HG02840 (cell line): ENCODE measurements around the gene CACNA1G.

ENCODE experiments used
- ATAC-seq: cut with Tn5 transposase; IDR thresholded peaks from one replicate; pipeline ENCODE4 v1.9.1; 2021; ENCODE audit warnings: mild to moderate bottlenecking, moderate library complexity, moderate number of reproducible peaks; ENCODE audit not compliant: unreplicated experiment, low FRiP score

CACNA1G gene

GRCh38 chr17:50627782-50628601 is 67.5 kb downstream of the CACNA1G start:
- ATAC-seq: no peak

GRCh38 chr17:50629902-50630301 is 69.4 kb downstream of the CACNA1G start:
- no peak for ATAC-seq

- no peak for ATAC-seq
Observed at GRCh38 chr17:50630524-50631194, 70.1 kb downstream of the CACNA1G start.

GRCh38 chr17:50631195-50631907 is 70.8 kb downstream of the CACNA1G start:
- no peak for ATAC-seq

GRCh38 chr17:50631908-50632571 is 71.5 kb downstream of the CACNA1G start:
- ATAC-seq: no peak

GRCh38 chr17:50632637-50633036 is 72.1 kb downstream of the CACNA1G start:
- no peak for ATAC-seq

- ATAC-seq: no peak
Observed at GRCh38 chr17:50633683-50634082, 73.2 kb downstream of the CACNA1G start.

GRCh38 chr17:50634224-50634914 is 73.9 kb downstream of the CACNA1G start, which contains the start of gene ABCC3:
Gene ABCC3 (plus strand): TSS chr17:50634881. CDS start chr17:50634937, 56 bp downstream.
- ATAC-seq: no peak

GRCh38 chr17:50634915-50635731 is 74.6 kb downstream of the CACNA1G start:
- no peak for ATAC-seq

GRCh38 chr17:50635732-50635981 is 75.1 kb downstream of the CACNA1G start:
- ATAC-seq: no peak

GRCh38 chr17:50635982-50636803 is 75.7 kb downstream of the CACNA1G start:
- no peak for ATAC-seq

- no peak for ATAC-seq
Observed at GRCh38 chr17:50636804-50637195, 76.3 kb downstream of the CACNA1G start.

- no peak for ATAC-seq
Observed at GRCh38 chr17:50637829-50638605, 77.5 kb downstream of the CACNA1G start.

- no peak for ATAC-seq
Observed at GRCh38 chr17:50638606-50638965, 78.1 kb downstream of the CACNA1G start.

- ATAC-seq: no peak
Observed at GRCh38 chr17:50638966-50639713, 78.6 kb downstream of the CACNA1G start.

GRCh38 chr17:50640686-50641351 is 80.3 kb downstream of the CACNA1G start:
- no peak for ATAC-seq

GRCh38 chr17:50641357-50641756 is 80.8 kb downstream of the CACNA1G start:
- ATAC-seq: no peak
